Measurements from ENCODE around the gene OR5T3.
"Not testable (repeated sequence)": the region's sequence is repeated elsewhere in the genome, so short reads cannot be mapped to it uniquely, and the experiment has no call there.

Gene OR5T3

GRCh38 chr11:56251954-56252353 is at the start of gene OR5T3:
Gene OR5T3, plus strand, starts transcription at chr11:56252254. Its CDS starts 0 bp downstream, at chr11:56252254.
- H3K4me1 ChIP-seq (ENCODE audit: control insufficient read depth in 2 of 2, insufficient read depth in 2 of 2, low read length in 2 of 2) = no peaks in the 10 kb centered on the region
- H3K27ac ChIP-seq (ENCODE audit: low read depth in 2 of 2, low read length in 2 of 2) = no peak within 1 kb of the TSS
- no peaks in the 10 kb centered on the region for H3K36me3 ChIP-seq (ENCODE audit: control insufficient read depth in 2 of 2, insufficient read depth in 2 of 2, low read length in 2 of 2)
- H3K4me3 ChIP-seq (ENCODE audit: low read length in 2 of 2) = no peak within 1 kb of the TSS
- no peak within 1 kb of the TSS for H3K9ac ChIP-seq (ENCODE audit: low read depth in 1 of 2, low read length in 2 of 2)
- H3K27me3 ChIP-seq (ENCODE audit: control insufficient read depth in 2 of 2, insufficient read depth in 2 of 2, low read length in 2 of 2) = no peaks in the 10 kb centered on the region
- H3K9me3 ChIP-seq (ENCODE audit: control insufficient read depth in 2 of 2, low read length in 2 of 2) = no peaks in the 10 kb centered on the region

GRCh38 chr11:56207790-56208189 is 44.3 kb upstream of the OR5T3 start:
- Histone ChIP-seq H3K9ac (ENCODE audit: low read depth in 1 of 2, low read length in 2 of 2) (no peak overlapping the region), H3K4me3 (ENCODE audit: low read length in 2 of 2) (no peak overlapping the region), H3K27ac (ENCODE audit: low read depth in 2 of 2, low read length in 2 of 2) (no peak overlapping the region), H3K36me3 (ENCODE audit: control insufficient read depth in 2 of 2, insufficient read depth in 2 of 2, low read length in 2 of 2) (no peaks in the 10 kb centered on the region), H3K4me1 (ENCODE audit: control insufficient read depth in 2 of 2, insufficient read depth in 2 of 2, low read length in 2 of 2) (no peaks in the 10 kb centered on the region), H3K27me3 (ENCODE audit: control insufficient read depth in 2 of 2, insufficient read depth in 2 of 2, low read length in 2 of 2) (no peaks in the 10 kb centered on the region), H3K9me3 (ENCODE audit: control insufficient read depth in 2 of 2, low read length in 2 of 2) (no peaks in the 10 kb centered on the region)

- no peak overlapping the region for H3K9ac ChIP-seq (ENCODE audit: low read depth in 1 of 2, low read length in 2 of 2)
- no peaks in the 10 kb centered on the region for H3K9me3 ChIP-seq (ENCODE audit: control insufficient read depth in 2 of 2, low read length in 2 of 2)
- H3K27ac ChIP-seq (ENCODE audit: low read depth in 2 of 2, low read length in 2 of 2) = no peak overlapping the region
- no peak overlapping the region for H3K4me3 ChIP-seq (ENCODE audit: low read length in 2 of 2)
- H3K27me3 ChIP-seq (ENCODE audit: control insufficient read depth in 2 of 2, insufficient read depth in 2 of 2, low read length in 2 of 2) = no peaks in the 10 kb centered on the region
- no peaks in the 10 kb centered on the region for H3K4me1 ChIP-seq (ENCODE audit: control insufficient read depth in 2 of 2, insufficient read depth in 2 of 2, low read length in 2 of 2)
- no peaks in the 10 kb centered on the region for H3K36me3 ChIP-seq (ENCODE audit: control insufficient read depth in 2 of 2, insufficient read depth in 2 of 2, low read length in 2 of 2)
These were observed 37.5 kb upstream of the OR5T3 start for GRCh38 chr11:56214537-56214936.

- not testable (repeated sequence) for H3K27me3 ChIP-seq (ENCODE audit: control insufficient read depth in 2 of 2, insufficient read depth in 2 of 2, low read length in 2 of 2); H3K9me3 ChIP-seq (ENCODE audit: control insufficient read depth in 2 of 2, low read length in 2 of 2); H3K4me1 ChIP-seq (ENCODE audit: control insufficient read depth in 2 of 2, insufficient read depth in 2 of 2, low read length in 2 of 2); H3K4me3 ChIP-seq (ENCODE audit: low read length in 2 of 2); H3K9ac ChIP-seq (ENCODE audit: low read depth in 1 of 2, low read length in 2 of 2); H3K27ac ChIP-seq (ENCODE audit: low read depth in 2 of 2, low read length in 2 of 2); H3K36me3 ChIP-seq (ENCODE audit: control insufficient read depth in 2 of 2, insufficient read depth in 2 of 2, low read length in 2 of 2)
These were observed 32.3 kb upstream of the OR5T3 start for GRCh38 chr11:56219735-56220134.

- H3K27ac ChIP-seq (ENCODE audit: low read depth in 2 of 2, low read length in 2 of 2) = no peak within 1 kb of the TSS
- no peaks in the 10 kb centered on the region for H3K9me3 ChIP-seq (ENCODE audit: control insufficient read depth in 2 of 2, low read length in 2 of 2)
- no peak within 1 kb of the TSS for H3K4me3 ChIP-seq (ENCODE audit: low read length in 2 of 2)
- H3K4me1 ChIP-seq (ENCODE audit: control insufficient read depth in 2 of 2, insufficient read depth in 2 of 2, low read length in 2 of 2) = no peaks in the 10 kb centered on the region
- no peak within 1 kb of the TSS for H3K9ac ChIP-seq (ENCODE audit: low read depth in 1 of 2, low read length in 2 of 2)
- no peaks in the 10 kb centered on the region for H3K27me3 ChIP-seq (ENCODE audit: control insufficient read depth in 2 of 2, insufficient read depth in 2 of 2, low read length in 2 of 2)
- no peaks in the 10 kb centered on the region for H3K36me3 ChIP-seq (ENCODE audit: control insufficient read depth in 2 of 2, insufficient read depth in 2 of 2, low read length in 2 of 2)
These were observed 17.9 kb upstream of the OR5T3 start, which contains the start of gene OR5T2 for GRCh38 chr11:56234155-56234554. Gene OR5T2, minus strand, starts transcription at chr11:56234255. Its CDS starts 1,193 bp downstream, at chr11:56233062.

GRCh38 chr11:56271092-56271491 is 19.0 kb downstream of the OR5T3 start:
- Histone ChIP-seq H3K9me3 (ENCODE audit: control insufficient read depth in 2 of 2, low read length in 2 of 2) (no peaks in the 10 kb centered on the region), H3K27me3 (ENCODE audit: control insufficient read depth in 2 of 2, insufficient read depth in 2 of 2, low read length in 2 of 2) (no peaks in the 10 kb centered on the region), H3K4me3 (ENCODE audit: low read length in 2 of 2) (peak overlapping the region in 1 of 2 donors; percentile 8), H3K27ac (ENCODE audit: low read depth in 2 of 2, low read length in 2 of 2) (no peak overlapping the region), H3K36me3 (ENCODE audit: control insufficient read depth in 2 of 2, insufficient read depth in 2 of 2, low read length in 2 of 2) (no peaks in the 10 kb centered on the region), H3K9ac (ENCODE audit: low read depth in 1 of 2, low read length in 2 of 2) (no peak overlapping the region), H3K4me1 (ENCODE audit: control insufficient read depth in 2 of 2, insufficient read depth in 2 of 2, low read length in 2 of 2) (no peaks in the 10 kb centered on the region)

GRCh38 chr11:56273854-56274253 is 21.8 kb downstream of the OR5T3 start, which contains the start of gene OR5T1:
Gene OR5T1, plus strand, starts transcription at chr11:56274154. Its CDS starts 1,485 bp downstream, at chr11:56275639.
- no peaks in the 10 kb centered on the region for H3K27me3 ChIP-seq (ENCODE audit: control insufficient read depth in 2 of 2, insufficient read depth in 2 of 2, low read length in 2 of 2)
- H3K4me1 ChIP-seq (ENCODE audit: control insufficient read depth in 2 of 2, insufficient read depth in 2 of 2, low read length in 2 of 2) = no peaks in the 10 kb centered on the region
- H3K4me3 ChIP-seq (ENCODE audit: low read length in 2 of 2) = no peak within 1 kb of the TSS
- H3K27ac ChIP-seq (ENCODE audit: low read depth in 2 of 2, low read length in 2 of 2) = no peak within 1 kb of the TSS
- H3K36me3 ChIP-seq (ENCODE audit: control insufficient read depth in 2 of 2, insufficient read depth in 2 of 2, low read length in 2 of 2) = no peaks in the 10 kb centered on the region
- H3K9ac ChIP-seq (ENCODE audit: low read depth in 1 of 2, low read length in 2 of 2) = no peak within 1 kb of the TSS
- H3K9me3 ChIP-seq (ENCODE audit: control insufficient read depth in 2 of 2, low read length in 2 of 2) = no peaks in the 10 kb centered on the region

GRCh38 chr11:56292154-56292553 is 40.1 kb downstream of the OR5T3 start, which contains the start of gene OR8H1:
Gene OR8H1, minus strand, starts transcription at chr11:56292254. Its CDS starts 1,192 bp downstream, at chr11:56291062.
- H3K36me3 ChIP-seq (ENCODE audit: control insufficient read depth in 2 of 2, insufficient read depth in 2 of 2, low read length in 2 of 2) = no peaks in the 10 kb centered on the region
- H3K27me3 ChIP-seq (ENCODE audit: control insufficient read depth in 2 of 2, insufficient read depth in 2 of 2, low read length in 2 of 2) = no peaks in the 10 kb centered on the region
- H3K9ac ChIP-seq (ENCODE audit: low read depth in 1 of 2, low read length in 2 of 2) = no peak within 1 kb of the TSS
- H3K4me1 ChIP-seq (ENCODE audit: control insufficient read depth in 2 of 2, insufficient read depth in 2 of 2, low read length in 2 of 2) = no peaks in the 10 kb centered on the region
- no peak within 1 kb of the TSS for H3K4me3 ChIP-seq (ENCODE audit: low read length in 2 of 2)
- no peak within 1 kb of the TSS for H3K27ac ChIP-seq (ENCODE audit: low read depth in 2 of 2, low read length in 2 of 2)
- H3K9me3 ChIP-seq (ENCODE audit: control insufficient read depth in 2 of 2, low read length in 2 of 2) = no peaks in the 10 kb centered on the region

GRCh38 chr11:56296898-56297297 is 44.8 kb downstream of the OR5T3 start:
- no peak overlapping the region for H3K9ac ChIP-seq (ENCODE audit: low read depth in 1 of 2, low read length in 2 of 2)
- H3K27me3 ChIP-seq (ENCODE audit: control insufficient read depth in 2 of 2, insufficient read depth in 2 of 2, low read length in 2 of 2) = no peaks in the 10 kb centered on the region
- H3K27ac ChIP-seq (ENCODE audit: low read depth in 2 of 2, low read length in 2 of 2) = no peak overlapping the region
- no peak overlapping the region for H3K4me3 ChIP-seq (ENCODE audit: low read length in 2 of 2)
- H3K9me3 ChIP-seq (ENCODE audit: control insufficient read depth in 2 of 2, low read length in 2 of 2) = no peaks in the 10 kb centered on the region
- no peaks in the 10 kb centered on the region for H3K4me1 ChIP-seq (ENCODE audit: control insufficient read depth in 2 of 2, insufficient read depth in 2 of 2, low read length in 2 of 2)
- H3K36me3 ChIP-seq (ENCODE audit: control insufficient read depth in 2 of 2, insufficient read depth in 2 of 2, low read length in 2 of 2) = no peaks in the 10 kb centered on the region
